GM10847 (cell line): Measurements from ENCODE around the gene BRSK1.

Source experiments
- POLR2A ChIP-seq: IDR thresholded peaks from 2 replicates; pipeline ENCODE4 v1.6.1; 2011; ENCODE audit not compliant: insufficient read length; ENCODE audit errors: extremely low read depth

The BRSK1 gene

GRCh38 chr19:55358943-55359908 is 75.4 kb downstream of the BRSK1 start:
- no peak for TF ChIP-seq POLR2A

DNA sequence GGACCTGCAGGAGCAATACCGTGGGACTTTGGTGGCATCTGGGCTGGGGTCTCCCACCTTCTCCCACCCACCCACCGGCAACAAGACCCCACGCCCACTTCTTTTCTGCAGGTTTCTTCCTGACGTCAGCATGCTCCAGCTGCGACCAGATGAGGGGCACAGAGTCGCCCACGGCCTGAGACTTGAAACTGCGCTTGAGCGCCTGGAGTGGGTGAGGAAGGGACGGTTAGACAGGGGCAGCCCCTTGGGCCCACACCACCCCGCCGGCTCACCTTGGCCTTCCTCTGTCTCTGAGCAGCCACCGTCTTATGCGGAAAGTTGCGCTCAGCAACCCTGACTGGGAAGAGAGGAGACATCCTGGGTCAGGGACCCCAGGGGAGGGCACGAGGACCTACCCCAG is 77.1 kb downstream of the BRSK1 start:
- TF ChIP-seq POLR2A = no peak
